ENCODE measurements around the gene ALDH1B1.
"Not testable (repeated sequence)": the region's sequence is repeated elsewhere in the genome, so short reads cannot be mapped to it uniquely, and the experiment has no call there.

ALDH1B1 gene

DNA sequence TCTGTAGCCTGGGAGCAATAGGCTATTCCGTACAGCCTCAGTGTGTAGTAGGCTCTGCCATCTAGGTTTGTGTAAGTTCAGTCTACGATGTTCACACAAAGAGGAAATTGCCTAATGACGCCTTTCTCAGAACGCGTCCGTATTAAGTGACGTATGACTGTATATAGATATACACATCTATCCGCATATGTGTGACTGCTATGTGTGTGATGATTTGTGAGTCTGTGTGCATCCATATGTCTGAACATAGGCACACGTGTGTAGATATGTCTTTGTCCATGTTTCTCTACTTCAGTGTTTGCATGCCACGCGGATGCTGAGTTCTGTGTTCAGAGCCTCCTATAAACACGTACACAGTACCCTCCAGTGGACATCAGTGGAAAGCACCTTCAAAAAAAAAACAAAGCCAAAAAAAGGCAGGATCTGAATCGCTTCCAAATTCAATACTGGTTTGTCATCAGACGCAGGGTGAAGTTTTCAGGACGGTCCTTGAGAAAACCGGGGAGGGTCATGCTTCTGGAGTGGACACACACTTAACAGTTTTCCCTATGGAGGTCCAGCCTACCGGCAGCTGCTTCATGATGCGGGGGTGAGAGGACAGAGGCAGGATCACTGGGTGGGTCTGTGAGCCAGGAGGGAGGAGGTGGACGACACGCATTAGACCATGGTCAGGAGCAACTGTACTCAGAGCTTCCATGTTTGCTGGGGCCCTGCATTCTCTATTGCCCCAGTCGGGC lies 29.5 kb upstream of the ALDH1B1 start:
- DNase-seq, result no peak

DNA sequence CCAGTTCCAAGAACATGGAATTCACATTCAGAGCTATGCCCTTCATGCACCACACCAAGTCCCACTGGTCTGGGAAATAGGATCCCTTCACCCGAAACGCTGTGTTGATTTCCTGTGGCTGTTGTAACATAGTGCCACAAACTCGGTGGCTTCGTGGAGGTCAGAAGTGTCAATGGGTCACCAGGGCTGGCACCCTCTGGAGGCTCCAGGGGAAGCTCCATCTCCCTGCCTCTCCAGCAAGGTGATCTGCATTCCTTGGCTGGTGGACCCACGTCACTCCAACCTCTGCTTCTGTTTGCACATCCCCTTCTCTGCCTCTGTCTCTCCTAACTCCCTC lies 28.9 kb upstream of the ALDH1B1 start:
- no peak for DNase-seq

DNA sequence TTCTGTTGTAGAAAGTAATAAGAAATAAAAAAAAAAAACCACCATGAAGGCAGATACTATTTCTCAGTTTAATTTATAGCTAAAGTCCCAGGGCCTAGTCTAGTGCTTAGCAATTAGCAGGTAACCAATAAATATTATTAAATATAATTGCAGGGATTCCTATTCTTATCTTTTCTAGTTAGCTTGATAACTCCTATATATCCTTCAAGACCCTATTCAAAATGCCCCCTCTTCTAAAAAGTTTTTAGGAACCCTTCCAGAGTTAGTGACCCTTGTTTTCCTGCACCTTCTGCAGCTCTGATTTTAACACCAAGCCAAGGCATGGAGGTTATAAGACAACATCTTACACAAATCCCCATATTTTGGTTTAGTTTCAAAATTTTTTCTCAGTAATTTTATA lies 24.6 kb upstream of the ALDH1B1 start:
- DNase-seq, result no peak

DNA sequence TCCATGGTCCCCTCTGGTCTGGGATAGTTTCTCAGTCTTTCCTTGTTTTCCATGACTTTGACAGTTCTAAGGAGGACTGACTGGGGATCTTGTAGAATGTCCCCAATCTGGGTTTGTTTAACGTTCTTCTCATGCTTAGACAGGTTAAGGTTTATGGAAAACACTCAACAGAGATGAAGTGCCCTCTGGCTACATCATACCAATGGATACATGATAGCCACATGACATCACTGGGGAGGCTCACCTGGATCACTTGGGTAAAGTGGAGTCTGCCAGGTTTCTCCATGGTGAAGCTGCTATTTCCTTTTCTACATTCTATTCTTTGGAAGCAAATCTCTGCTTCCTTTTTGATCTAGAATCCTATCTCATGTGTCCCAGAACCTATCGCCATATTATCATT lies 23.8 kb upstream of the ALDH1B1 start:
- no peak for DNase-seq

DNA sequence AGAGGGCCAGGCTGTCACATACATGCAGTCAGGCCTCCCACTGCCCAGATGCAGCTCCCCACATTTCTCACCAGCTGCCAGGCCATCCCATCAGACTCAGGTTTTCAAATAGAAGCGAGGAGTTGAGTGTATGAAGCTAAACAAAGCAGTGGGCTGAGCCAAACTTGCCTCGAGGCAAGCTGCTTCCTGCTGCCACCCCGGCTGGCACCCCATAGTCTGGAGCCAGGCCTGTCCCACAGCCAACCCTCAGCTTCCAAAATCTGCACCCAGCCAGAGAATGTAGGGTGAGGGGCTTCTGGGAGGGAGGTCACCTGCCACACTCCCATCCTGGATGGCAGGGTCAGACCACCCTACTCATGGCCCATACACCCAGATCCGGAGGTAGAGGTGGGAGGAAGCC lies 22.3 kb upstream of the ALDH1B1 start:
- no peak for DNase-seq

DNA sequence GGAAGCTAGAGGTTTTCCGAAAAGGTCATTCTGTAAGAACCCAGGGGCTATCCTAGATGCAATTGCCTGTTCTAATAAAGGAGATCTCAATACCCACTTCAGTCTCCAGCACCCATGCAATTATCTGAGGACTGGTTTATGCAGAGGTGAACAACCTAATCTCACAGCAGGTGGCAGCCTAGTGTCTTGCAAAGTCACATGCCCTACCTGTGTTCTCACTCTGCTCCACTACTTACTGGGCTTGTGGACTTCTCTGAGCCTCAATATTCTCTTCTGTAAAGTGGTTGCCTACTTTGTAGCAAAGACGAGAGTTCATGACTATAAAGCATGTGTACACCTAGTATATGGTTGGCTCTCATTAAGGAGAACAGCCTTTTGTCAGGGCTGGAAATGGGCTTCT lies 21.0 kb upstream of the ALDH1B1 start:
- DNase-seq, result no peak

DNA sequence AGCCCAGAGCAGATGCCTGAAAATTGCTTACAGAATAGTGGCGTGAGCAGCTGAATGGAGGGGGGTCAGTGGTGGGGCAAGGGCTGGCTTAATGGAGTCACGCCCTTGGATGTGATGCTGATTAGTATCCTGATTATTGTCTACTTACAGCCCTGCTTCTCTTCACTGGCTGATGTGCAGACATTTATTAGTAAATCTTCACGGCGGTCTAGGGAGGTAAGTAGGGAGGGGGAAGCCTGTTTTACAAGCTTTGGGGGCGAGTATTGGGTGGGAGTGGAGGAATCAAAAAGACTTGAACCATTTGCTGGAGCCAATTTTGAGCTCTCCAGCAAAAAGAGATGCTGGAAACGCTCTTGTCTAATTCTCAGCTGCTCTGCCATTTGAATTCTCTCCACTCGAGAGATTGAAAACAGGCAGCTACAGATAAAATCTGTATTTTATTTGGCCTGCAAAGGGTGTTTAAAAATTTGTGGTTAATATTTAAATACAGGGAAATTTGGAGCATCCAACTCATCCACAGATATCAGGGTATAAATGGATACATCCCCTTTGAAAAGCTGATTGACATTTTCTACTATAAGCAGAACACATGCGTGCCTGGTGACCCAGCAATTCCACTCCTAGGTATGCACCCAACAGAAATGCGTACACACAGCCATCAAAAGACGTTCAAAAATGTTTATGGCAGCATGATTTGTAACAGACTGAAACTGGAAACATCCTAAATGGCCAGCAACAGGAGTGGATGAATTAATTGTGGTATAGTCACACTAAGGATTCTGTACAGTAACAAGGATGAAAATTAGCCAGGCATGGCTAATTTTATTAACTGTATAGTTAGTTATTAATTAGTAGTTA lies 19.5 kb upstream of the ALDH1B1 start:
- DNase-seq, result no peak

DNA sequence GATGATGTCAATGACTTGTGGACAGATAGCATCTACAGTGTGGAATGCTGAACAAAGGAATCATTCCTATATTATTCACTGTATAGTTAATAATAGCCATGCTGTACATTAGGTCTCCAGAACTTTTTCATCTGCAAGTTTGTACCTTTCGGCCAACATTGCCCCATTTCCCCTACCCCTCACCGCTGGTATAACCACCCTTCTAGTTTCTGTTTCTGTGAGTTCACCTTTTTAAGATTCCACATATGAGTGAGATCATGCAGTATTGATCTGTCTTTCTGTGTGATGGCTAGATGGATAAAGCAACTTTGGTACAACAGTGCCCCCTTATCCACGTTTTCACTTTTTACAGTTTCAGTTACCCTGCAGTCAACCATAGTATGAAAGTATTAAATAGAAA lies 18.8 kb upstream of the ALDH1B1 start:
- DNase-seq, result no peak

DNA sequence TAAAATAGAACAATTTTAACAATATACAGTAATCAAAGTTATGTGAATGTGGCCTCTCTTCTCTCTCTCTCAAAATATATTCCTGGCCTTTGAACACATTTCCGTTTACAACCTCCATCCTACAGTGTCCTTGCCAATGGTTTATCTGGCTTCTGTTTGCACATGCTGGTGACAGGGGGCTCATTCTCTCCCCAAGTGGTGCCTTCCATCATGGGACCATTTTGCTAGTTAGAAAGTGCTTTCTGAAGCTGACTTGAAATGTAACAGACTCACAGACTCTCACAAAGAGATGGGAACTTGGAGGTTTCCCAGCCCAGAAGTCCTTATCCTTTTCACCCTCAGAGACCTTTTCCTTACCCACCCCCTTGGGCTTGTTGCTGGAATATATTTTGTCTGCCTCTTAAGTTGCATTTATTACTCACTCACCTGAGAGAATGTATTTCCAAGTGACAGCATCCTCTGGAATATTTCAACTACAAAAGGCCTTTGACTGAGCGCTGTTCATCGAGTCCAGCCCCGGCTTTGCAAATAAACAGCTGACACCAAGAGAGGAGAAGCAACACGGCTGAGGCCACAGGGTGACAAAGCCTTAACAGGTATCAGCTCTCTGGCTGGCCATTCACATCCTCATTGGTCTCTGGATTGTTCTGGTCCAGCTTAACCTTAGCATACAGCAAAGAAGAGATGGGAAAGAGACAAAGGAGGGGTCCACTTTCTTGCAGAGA lies 17.5 kb upstream of the ALDH1B1 start:
- DNase-seq, result no peak

DNA sequence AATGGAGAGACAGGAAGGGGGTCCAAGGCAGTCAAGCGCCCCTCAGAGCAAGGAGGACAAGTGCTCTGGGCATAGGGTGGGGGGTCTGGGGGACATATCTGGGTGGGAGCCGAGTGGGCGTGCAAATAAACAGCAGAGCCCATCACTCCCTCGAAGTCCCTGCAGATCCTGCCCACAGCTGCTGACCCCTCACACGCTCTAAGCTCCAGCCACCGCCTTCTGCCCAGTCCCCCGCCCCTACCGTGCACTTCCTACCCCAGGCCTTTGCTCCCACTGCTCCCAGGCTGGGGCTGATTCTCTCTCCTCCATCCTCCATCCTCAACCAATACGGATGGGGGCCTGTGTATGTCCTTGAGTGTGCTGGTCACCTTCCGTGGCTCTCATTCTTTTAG lies 16.9 kb upstream of the ALDH1B1 start:
- no peak for DNase-seq

DNA sequence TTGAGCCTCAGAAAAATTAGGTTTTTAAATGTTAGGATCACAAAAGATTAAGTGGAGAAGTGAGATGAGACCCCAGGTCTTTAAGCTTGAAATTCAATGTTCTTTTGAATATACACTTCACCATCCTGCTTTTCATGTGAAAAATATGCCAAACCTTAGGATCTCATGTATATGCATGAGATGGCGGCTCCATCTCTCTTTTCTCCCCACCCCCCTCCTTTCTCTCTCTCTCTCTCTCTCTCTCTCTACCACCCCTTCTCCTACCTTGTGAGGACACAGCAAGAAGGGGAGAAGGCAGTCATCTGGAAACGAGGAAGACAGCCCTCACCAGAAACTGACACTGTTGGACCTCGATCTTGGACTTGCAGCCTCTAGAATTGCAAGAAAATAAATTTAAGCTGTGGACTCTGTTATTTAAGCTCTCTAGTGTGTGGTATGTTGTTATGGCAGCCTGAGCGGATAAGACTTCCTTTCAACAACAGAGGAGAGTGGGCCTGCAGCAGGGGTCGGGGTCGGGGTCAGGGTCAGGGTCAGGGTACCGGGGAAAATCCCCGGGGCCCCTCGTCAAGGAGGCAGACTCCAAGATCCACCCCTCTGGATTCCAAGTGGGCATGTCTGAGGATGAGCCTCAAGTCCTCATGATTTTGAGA lies 16.4 kb upstream of the ALDH1B1 start:
- DNase-seq, result no peak

DNA sequence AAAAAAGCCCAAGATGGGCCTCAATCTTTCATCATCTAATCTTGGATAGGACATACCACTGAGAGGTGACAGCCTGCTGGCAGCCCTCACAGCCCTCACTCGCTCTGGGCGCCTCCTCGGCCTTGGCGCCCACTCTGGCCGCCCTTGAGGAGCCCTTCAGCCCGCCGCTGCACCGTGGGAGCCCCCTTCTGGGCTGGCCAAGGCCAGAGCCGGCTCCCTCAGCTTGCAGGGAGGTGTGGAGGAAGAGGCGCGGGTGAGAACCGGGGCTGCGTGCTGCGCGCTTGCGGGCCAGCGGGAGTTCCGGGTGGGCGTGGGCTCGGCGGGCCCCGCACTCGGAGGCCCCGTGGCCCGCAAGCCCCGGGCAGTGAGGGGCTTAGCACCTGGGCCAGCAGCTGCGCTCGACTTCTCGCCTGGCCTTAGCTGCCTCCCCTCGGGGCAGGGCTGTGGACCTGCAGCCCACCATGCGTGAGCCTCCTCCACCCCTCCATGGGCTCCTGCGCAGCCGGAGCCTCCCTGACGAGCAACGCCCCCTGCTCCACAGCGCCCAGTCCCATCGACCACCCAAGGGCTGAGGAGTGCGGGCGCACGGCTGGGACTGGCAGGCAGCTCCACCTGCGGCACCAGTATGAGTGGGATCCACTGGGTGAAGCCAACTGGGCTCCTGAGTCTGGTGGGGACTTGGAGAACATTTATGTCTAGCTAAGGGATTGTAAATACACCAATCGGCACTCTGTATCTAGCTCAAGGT lies 15.0 kb upstream of the ALDH1B1 start:
- not testable (repeated sequence) for DNase-seq

DNA sequence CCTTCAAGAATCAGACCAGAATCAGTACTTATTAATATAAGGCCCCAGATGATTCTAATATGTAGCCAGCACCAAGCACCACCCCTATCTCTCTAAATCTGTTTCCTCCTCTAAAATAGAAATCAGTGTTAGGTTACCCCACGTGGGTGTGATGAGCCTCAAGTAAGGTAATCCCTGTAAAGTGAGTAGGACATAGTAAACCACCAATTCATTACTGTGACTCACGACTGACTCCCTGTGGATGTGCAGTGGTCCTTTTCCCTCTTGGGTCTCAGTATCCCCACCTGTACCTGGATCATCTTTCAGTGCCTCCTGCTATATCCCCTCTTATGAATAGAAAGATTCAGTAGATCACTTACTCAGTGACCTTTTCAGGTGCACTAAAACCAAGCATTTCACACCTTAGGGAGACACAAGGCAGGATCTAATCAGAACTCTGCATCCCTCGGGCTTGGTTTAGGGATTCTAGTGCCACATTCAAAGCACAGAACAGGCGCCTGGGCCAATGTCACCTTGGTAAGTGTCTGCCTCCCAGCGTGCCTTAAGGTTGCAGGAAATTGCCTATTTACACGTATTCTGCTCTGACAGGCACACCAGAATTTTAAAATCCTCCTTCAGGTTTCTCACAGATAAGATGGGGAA lies 12.2 kb upstream of the ALDH1B1 start:
- DNase-seq, result no peak

DNA sequence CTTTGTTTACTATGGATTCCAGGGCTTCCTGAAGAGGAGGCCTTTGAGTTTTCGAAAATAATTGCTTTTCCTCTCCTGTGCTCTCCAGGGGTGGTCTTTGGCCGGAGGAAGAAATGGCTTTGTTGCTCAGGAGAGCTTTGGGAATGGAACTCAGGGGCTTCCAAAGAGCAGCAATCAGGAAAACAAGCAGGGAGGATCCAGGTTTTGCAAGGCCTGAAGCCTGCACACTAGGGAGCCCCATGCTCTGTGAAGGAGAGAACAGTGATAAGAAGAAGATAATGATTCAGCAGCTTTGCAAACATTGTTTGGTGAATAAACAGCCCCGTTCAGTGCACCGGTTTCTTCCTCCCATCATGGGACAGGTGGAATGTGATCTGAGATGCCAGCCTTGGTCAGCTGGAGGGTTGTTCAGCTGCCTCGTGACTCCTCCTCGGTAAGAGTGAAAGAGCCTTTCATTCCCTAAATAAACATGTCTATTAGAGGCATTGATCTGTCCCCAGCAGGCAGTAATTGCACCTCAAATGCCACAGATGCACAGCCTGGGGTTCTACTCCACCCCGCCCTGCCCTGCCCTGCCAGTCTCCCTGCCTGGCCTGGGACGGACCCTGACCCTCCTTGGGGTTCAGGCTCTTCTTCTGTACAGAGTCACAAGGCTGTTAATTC lies 11.5 kb upstream of the ALDH1B1 start:
- no peak for DNase-seq

DNA sequence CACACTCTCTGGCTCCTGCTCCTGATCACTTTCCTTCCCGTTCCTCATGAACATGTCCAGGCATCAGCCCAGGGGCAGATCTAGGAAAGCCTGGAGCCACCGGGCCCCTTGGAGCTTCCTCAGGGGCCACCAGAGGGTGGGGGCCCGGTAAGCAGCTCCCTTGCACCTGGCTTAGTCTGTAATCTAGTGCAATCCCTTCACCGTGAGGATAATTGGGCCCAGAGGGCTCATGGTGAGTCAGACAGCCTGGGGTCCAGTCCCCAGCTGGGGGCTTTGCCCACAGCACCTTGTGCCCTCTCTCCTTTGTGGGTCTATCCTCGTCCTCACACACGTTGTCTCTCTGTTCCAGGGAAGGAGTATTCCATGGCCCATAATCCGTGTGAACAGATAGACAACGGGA lies 10.4 kb upstream of the ALDH1B1 start:
- no peak for DNase-seq

DNA sequence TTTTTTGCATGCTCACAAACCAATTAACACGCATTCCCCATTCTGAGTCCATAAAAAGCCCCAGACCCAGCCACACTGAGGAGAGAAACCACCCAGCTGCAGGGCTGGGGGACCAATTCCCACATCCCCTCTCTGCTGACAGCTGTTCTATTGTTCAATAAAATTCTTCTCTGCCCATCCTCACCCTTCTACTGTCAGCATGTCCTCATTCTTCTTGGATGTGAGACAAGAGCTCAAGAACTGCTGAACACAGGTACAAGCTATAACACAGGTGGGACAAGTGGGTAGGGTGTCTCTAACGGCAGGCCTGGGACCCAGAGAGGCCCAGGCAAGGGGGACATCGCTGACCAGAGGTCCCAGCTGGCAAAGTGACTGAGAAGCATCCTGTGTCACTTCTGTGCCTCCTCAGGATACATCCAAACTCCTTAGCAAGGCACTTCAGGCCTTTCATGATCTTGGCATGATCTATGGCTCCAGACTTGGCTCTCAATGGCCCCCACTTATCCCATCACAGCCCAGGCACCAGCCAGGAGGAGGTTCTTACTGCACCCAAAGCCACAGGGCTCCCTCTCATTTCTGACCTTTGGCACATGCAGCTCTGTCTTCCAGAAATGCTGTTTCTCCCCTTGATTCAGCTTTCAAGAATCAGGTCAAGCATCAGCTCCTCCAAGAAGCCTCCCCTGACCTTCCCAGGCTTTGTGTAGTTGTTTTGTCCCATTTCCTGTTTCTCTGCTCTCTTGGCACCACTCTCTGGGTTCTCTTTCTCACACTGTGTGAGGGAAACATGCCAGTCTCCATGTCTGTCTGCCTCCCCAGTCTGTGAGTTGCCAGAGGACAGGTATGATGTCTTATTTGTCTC lies 7.3 kb upstream of the ALDH1B1 start:
- no peak for DNase-seq

DNA sequence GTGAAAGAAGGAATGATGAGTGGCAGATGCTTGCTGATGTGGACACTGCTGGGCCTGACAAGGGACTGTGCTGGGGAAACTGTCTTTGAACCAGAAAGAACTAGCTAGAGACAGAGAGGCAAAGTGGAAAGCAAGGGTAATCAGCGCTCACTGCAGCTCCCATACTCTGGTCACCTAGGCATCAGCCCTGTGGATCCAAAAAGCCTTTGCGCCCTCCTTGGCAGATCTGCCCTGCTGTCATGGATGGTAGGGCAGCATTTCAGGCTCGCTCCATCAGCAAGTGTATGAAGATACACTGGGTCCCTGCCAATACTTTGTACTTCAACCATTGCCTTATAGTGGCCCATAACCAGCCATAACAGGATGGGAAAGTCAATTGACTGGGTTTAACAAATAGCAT lies 6.6 kb upstream of the ALDH1B1 start:
- DNase-seq, result no peak

DNA sequence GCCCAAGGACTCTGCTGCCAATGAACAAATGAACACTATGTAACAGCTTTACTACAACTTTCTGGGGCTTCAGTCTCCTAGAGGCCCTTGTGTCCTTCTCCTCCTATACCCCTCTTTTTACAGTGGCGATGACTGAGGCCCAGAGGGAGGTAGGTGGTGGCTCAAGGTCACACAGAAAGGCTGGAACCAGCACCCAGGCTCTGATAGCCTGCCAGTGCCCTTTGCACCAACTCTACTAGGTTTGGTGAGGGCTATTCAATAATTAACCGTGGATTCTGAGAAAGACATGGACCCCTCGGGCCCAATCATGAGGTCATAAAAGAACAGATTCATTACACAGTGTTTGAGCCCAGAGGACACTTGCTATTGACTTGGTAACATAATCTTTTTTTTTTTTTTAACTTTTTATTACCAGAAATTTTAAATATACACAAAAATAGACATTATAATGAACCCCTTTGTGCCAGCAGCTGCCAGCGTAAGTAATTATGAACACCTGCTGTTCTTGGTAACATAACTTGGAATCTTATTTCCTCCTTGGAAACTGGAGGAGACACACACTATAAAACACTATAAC lies 6.1 kb upstream of the ALDH1B1 start:
- DNase-seq, result no peak

DNA sequence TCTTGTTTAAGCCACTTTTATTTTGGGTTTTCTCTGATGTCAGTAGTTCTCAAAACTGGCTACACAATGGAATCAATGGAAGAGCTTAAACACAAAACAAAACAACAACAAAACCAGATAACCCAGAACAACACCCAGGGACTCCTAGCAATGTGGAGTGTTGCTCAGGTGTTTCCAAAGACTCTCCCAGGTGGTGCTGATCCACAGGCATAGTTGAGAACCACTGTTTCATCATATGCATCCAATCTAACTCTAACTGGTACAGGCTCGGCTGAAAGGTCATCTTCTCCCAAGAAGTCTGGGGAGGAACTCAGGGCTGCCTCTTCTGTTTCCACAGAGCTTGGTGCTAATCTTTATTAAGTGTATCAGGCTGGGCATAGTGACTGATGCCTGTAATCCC lies 5.4 kb upstream of the ALDH1B1 start:
- no peak for DNase-seq

DNA sequence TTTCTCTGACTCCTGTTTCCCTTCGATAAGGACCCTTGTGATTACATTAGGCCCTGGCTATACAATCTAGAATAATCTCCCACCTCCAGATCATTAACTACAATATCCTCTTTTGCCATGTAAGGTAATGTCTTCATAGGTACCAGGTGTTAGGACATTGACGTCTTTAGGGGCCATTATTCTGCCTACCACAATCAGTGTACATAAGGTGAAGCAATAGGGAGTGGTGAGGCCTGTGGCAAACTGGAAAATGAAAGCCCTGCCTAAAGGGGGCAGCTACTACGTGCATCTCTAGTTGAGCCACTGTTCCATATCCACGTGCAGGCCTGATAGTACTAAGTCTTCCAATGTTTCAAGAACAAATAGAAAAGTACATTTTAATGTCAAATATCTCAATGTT lies 4.8 kb upstream of the ALDH1B1 start:
- DNase-seq, result no peak
